Keratinocyte (primary cell): Measurements from ENCODE around the gene JAKMIP1. TPM values are rescaled to one million over a fixed set of nuclear protein-coding genes. Genes with fewer than 3 reads are reported as not detected.

Experiments used
- DNase-seq: peaks from one replicate; pipeline ENCODE4 v3.0.0-alpha.2; 2011; ENCODE audit warnings: low read depth, missing footprints, low spot score
- FAIRE-seq: peaks from 2 replicates; lab custom pipeline; 2011; peaks lifted over from hg19 to GRCh38; lab: Jason Lieb, UNC
- H2AFZ ChIP-seq: 2 replicates; pipeline ENCODE4 v1.6.0; 2012; ENCODE audit warnings: low read length, control low read depth, inconsistent platforms; ENCODE audit not compliant: control insufficient read depth
- H3K27ac ChIP-seq: 2 replicates; pipeline ENCODE4 v1.5.1; 2011; ENCODE audit warnings: low read length; ENCODE audit not compliant: control insufficient read depth, insufficient read depth
- H3K27me3 ChIP-seq: 3 replicates; pipeline ENCODE4 v1.6.0; 2011; ENCODE audit warnings: low read length; ENCODE audit not compliant: control insufficient read depth, insufficient read depth; ENCODE audit errors: extremely low read depth
- H3K36me3 ChIP-seq, 2 experiments: 2 replicates in 1 of 2; 3 replicates in 1 of 2; pipeline ENCODE4 v1.5.1; 2011; ENCODE audit warnings: low read length in 2 of 2, mild to moderate bottlenecking in 1 of 2; ENCODE audit not compliant: control insufficient read depth in 2 of 2, insufficient read depth in 2 of 2; ENCODE audit errors: extremely low read depth in 1 of 2
- H3K4me1 ChIP-seq: 3 replicates; pipeline ENCODE4 v1.5.1; 2011; ENCODE audit warnings: low read length; ENCODE audit not compliant: control insufficient read depth, insufficient read depth; ENCODE audit errors: extremely low read depth
- H3K4me2 ChIP-seq: 3 replicates; pipeline ENCODE4 v1.6.0; 2011; ENCODE audit warnings: low read depth, low read length; ENCODE audit not compliant: control insufficient read depth, insufficient read depth; ENCODE audit errors: extremely low read depth
- H3K4me3 ChIP-seq, 3 experiments: fragments of 200-600 bp in 1 of 3; sonication (generic) in 1 of 3; 2 replicates in 2 of 3; 3 replicates in 1 of 3; pipeline ENCODE4 v1.5.1; 2011 to 2016; ENCODE audit warnings: low read length in 3 of 3, mild to moderate bottlenecking in 3 of 3, control low read depth in 2 of 3, inconsistent platforms in 1 of 3, low read depth in 1 of 3, mixed read lengths in 1 of 3, mixed run types in 1 of 3, moderate library complexity in 1 of 3; ENCODE audit not compliant: control insufficient read depth in 2 of 3, insufficient read depth in 2 of 3; ENCODE audit errors: extremely low read depth in 1 of 3
- H3K79me2 ChIP-seq: 2 replicates; pipeline ENCODE4 v1.6.0; 2012; ENCODE audit warnings: low read length; ENCODE audit not compliant: control insufficient read depth, insufficient read depth
- H3K9ac ChIP-seq: 3 replicates; pipeline ENCODE4 v1.6.0; 2011; ENCODE audit warnings: low read length; ENCODE audit not compliant: control insufficient read depth, insufficient read depth; ENCODE audit errors: extremely low read depth
- H3K9me1 ChIP-seq: 3 replicates; pipeline ENCODE4 v1.6.0; 2011; ENCODE audit warnings: low read length; ENCODE audit not compliant: control insufficient read depth, insufficient read depth; ENCODE audit errors: extremely low read depth
- H3K9me3 ChIP-seq: 2 replicates; pipeline ENCODE4 v1.5.1; 2012; ENCODE audit warnings: low read depth, low read length; ENCODE audit not compliant: control insufficient read depth
- H4K20me1 ChIP-seq: 3 replicates; pipeline ENCODE4 v1.6.0; 2011; ENCODE audit warnings: low read length; ENCODE audit not compliant: control insufficient read depth, insufficient read depth; ENCODE audit errors: extremely low read depth
- EZH2 ChIP-seq: IDR thresholded peaks from one replicate; pipeline ENCODE4 v1.6.1; 2012; ENCODE audit warnings: inconsistent platforms, mild to moderate bottlenecking, low read length, moderate library complexity
- dilution Hi-C: fragments of 300-500 bp; cut with MboI; formaldehyde crosslinking; loops from one replicate; pipeline ENCODE4 v1.7.0; 2020; ENCODE audit warnings: low sequenced_read_pairs; ENCODE audit not compliant: extremely low pct_ligation_motif_present
- polyA plus RNA-seq, 5 experiments: library from polyadenylated mRNA; depleted of rRNA in 3 of 5; stranded (reverse) in 3 of 5; stranded (forward) in 1 of 5; unstranded in 1 of 5; fragments of >200 nt; gene quantifications; 1 replicate in 1 of 5; 2 replicates in 3 of 5; 3 replicates in 1 of 5; pipeline versions ENCODE4 v1.2.1 to v1.2.3, GENCODE V29; 2011 to 2012; ENCODE audit warnings: missing spikeins in 2 of 5, low read depth in 1 of 5, low replicate concordance in 1 of 5
- TF ChIP-seq, protein P1 (sequence below), 3 experiments: IDR thresholded peaks in 1 of 3; conservative IDR thresholded peaks in 1 of 3; optimal IDR thresholded peaks in 1 of 3; 2 replicates in 2 of 3; 3 replicates in 1 of 3; pipeline versions ENCODE3 to v1.5.1; 2011; ENCODE audit warnings: low read length in 3 of 3, mild to moderate bottlenecking in 3 of 3, moderate library complexity in 2 of 3, control low read depth in 1 of 3, inconsistent platforms in 1 of 3; ENCODE audit not compliant: insufficient read depth in 2 of 3; ENCODE audit errors: extremely low read depth in 1 of 3

The JAKMIP1 gene
- polyA plus RNA-seq, 1 donor (not counting 4 experiments of a cell fraction or from before 2014, with no cell fraction given): not detected

DNA sequence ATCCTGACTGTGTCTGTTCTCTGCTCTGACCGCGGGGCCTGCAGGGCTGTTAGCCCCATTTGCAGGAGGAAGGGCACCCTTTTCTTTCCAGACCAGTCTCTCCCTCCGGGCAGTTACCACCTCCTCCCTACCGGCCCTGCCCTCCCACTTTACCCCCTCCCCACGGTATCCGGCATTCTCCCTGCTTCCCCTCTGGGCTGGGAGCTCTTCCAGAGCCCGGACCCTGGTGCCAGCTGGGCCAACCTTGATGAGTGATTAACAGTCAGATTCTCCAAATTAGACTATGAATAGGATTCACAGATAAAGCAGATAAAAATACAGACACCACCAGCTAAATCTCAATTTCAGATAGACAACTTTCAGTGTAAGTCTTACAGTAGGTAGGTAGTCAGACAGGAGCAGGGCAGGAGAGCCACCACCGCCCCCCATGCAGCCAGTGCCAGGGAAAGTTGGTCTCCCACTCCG is 45.9 kb upstream of the JAKMIP1 start:
- Histone ChIP-seq H3K79me2 (no peaks in the 10 kb centered on the region), H3K27me3 (peaks cover 23% of the 10 kb centered on the region), H2AFZ (no peak overlapping the region), H3K4me3 (no peak overlapping the region), H3K9me3 (peaks cover 18% of the 10 kb centered on the region), H3K9ac (no peak overlapping the region), H3K9me1 (no peaks in the 10 kb centered on the region), H3K27ac (no peak overlapping the region), H3K4me1 (no peaks in the 10 kb centered on the region), H3K4me2 (no peak overlapping the region), H4K20me1 (no peaks in the 10 kb centered on the region), H3K36me3 (no peaks in the 10 kb centered on the region)
- dilution Hi-C loops: no loop called here
- no peak for DNase-seq
- FAIRE-seq: no peak
- TF ChIP-seq EZH2: no peak
- TF ChIP-seq, protein P1, sequence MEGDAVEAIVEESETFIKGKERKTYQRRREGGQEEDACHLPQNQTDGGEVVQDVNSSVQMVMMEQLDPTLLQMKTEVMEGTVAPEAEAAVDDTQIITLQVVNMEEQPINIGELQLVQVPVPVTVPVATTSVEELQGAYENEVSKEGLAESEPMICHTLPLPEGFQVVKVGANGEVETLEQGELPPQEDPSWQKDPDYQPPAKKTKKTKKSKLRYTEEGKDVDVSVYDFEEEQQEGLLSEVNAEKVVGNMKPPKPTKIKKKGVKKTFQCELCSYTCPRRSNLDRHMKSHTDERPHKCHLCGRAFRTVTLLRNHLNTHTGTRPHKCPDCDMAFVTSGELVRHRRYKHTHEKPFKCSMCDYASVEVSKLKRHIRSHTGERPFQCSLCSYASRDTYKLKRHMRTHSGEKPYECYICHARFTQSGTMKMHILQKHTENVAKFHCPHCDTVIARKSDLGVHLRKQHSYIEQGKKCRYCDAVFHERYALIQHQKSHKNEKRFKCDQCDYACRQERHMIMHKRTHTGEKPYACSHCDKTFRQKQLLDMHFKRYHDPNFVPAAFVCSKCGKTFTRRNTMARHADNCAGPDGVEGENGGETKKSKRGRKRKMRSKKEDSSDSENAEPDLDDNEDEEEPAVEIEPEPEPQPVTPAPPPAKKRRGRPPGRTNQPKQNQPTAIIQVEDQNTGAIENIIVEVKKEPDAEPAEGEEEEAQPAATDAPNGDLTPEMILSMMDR (optimal IDR thresholded peaks at IDR 0.05 in 1 of 3, IDR thresholded peaks at IDR 0.05 in 1 of 3, conservative IDR thresholded peaks at IDR 0.05 in 1 of 3; ENCODE audit: extremely low read depth in 1 of 3, insufficient read depth in 2 of 3, low read length in 3 of 3): no peak

DNA sequence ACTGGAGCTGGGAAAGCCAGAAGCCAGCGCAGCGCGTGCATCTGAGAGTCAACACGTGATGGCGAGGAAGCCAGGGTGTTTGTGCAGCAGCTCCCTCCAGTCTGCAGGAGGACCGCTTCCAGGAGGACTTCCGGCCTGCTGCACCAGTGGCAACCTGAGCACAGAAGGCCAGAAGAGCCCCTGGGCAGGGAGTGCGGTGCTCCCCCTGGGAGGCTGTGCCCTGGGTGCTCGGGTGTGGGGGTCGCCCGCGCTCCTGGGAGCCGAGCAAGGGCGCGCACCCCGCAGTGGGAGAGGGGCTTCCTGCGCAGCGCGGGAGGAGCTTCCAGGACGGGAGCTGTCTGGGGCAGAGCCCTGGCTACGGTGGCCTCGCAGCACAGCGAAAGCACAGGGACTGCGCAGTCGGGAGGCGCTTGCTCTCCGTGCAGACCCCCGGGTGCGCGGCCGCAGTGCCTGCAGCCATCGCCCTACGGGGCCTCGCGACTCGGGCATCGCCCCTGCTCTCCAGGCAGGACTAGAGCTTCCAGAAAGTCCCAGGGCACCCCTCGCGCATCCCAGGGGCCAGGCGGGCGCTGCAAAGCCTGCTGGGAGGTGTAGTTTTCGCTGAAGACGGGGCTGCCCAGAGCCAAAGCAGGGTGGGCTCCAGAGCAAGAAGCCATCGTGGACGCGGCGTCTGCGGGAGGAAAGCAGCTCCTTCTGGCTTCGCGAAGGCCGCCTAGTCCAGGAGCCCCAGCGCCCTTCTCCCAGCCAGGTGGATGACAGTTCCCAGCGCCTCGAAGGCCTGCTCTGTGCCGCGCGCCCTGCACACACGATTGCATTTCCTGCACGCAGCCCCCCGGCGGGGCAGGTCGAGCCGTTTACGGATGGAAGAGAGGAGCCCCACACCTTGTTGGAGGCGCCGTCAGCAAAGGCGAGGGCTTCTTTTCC is 45.2 kb upstream of the JAKMIP1 start:
- H3K27me3 ChIP-seq: peaks cover 23% of the 10 kb centered on the region
- H2AFZ ChIP-seq: no peak overlapping the region
- H3K4me2 ChIP-seq: no peak overlapping the region
- H3K9me3 ChIP-seq: peaks cover 18% of the 10 kb centered on the region
- TF ChIP-seq, protein P1 (optimal IDR thresholded peaks at IDR 0.05 in 1 of 3, IDR thresholded peaks at IDR 0.05 in 1 of 3, conservative IDR thresholded peaks at IDR 0.05 in 1 of 3; ENCODE audit: extremely low read depth in 1 of 3, insufficient read depth in 2 of 3, low read length in 3 of 3): no peak
- TF ChIP-seq EZH2: no peak
- H3K9me1 ChIP-seq: no peaks in the 10 kb centered on the region
- no peak overlapping the region for H3K9ac ChIP-seq
- H3K4me1 ChIP-seq: no peaks in the 10 kb centered on the region
- H3K79me2 ChIP-seq: no peaks in the 10 kb centered on the region
- H3K4me3 ChIP-seq: no peak overlapping the region
- DNase-seq: no peak
- no peak for FAIRE-seq
- no peaks in the 10 kb centered on the region for H3K36me3 ChIP-seq
- no peak overlapping the region for H3K27ac ChIP-seq
- H4K20me1 ChIP-seq: no peaks in the 10 kb centered on the region
- dilution Hi-C loops: no loop called here
